ENCODE data around the gene TRIM41. TPM values are rescaled to one million over a fixed set of nuclear protein-coding genes. Genes with fewer than 3 reads are reported as not detected.

Gene TRIM41
- total and polyA plus RNA-seq, 2 of the 13 experiments (the other 11 are each of a cell fraction or from before 2014, with no cell fraction given), result 10.2 to 16.7 TPM

GRCh38 chr5:181246276-181247049, 23.4 kb downstream of the TRIM41 start (continued):
- TF ChIP-seq KIAA2018 (CRISPR knock-in tag; IDR thresholded peaks at IDR 0.05; ENCODE audit: borderline replicate concordance) (no peak), SRSF4 (IDR thresholded peaks at IDR 0.05; ENCODE audit: low read depth, low read length, poor library complexity, severe bottlenecking) (no peak), IKZF5 (CRISPR knock-in tag; IDR thresholded peaks at IDR 0.05) (0 out of 2 replicates have a peak, but pooled peaks have one; percentile 40), CC2D1A (CRISPR knock-in tag; IDR thresholded peaks at IDR 0.05) (no peak), GATAD2A (CRISPR knock-in tag; IDR thresholded peaks at IDR 0.05) (no peak), EP300 (IDR thresholded peaks at IDR 0.05; ENCODE audit: low read depth in 2 of 2, low read length in 2 of 2) (no peak), EP300 (CRISPR knock-in tag; IDR thresholded peaks at IDR 0.05; ENCODE audit: borderline replicate concordance) (no peak), MTERF4 (CRISPR knock-in tag; IDR thresholded peaks at IDR 0.05) (no peak), GATA4 (IDR thresholded peaks at IDR 0.05; ENCODE audit: borderline replicate concordance, low read depth) (no peak), AHR (CRISPR knock-in tag; IDR thresholded peaks at IDR 0.05) (peak; percentile 57; the same call in 1 of the 2 replicates), ZNF253 (CRISPR knock-in tag; IDR thresholded peaks at IDR 0.05; ENCODE audit: borderline replicate concordance) (no peak)
